M059J (cell line): ENCODE measurements around the gene GTF2A2. TPM values are rescaled to one million over a fixed set of nuclear protein-coding genes. Genes with fewer than 3 reads are reported as not detected.
"Not testable (repeated sequence)": the region's sequence is repeated elsewhere in the genome, so short reads cannot be mapped to it uniquely, and the experiment has no call there.

Source experiments
- DNase-seq: peaks from one replicate; pipeline ENCODE4 v3.0.0-alpha.2; 2012; ENCODE audit warnings: low read depth
- total RNA-seq: library from RNA; depleted of rRNA; stranded (reverse); fragments of >200 nt; shearing (Covaris generic); gene quantifications from 2 replicates; pipeline ENCODE4 v1.2.3, GENCODE V29; 2014

GTF2A2 gene
- total RNA-seq, 1 experiment from 2014 or later, result 80.8 TPM

DNA sequence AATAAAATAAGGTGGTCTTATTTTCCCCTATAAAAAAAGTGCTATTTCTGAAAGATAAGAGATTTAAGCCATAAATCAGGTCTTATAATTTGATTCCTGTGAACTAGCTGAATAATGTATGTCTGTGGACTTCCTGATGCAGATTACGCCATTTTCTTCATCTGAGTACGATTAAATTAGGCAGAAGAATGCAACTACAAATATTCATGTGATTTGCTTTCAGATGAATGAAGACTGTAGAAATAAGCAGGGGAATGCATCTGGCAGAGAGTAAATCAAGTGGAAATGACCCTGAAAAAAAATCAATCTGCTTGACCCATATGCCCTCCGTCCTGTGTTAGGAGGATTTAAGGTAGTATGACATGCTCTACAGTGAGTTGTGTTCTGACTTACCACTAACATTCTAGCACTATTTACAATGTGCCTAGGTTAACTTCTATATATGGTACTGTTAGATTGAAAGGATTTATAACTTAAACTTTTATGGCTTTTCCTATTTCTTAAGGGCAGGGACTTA lies 17.1 kb upstream of the GTF2A2 start:
- no peak for DNase-seq

DNA sequence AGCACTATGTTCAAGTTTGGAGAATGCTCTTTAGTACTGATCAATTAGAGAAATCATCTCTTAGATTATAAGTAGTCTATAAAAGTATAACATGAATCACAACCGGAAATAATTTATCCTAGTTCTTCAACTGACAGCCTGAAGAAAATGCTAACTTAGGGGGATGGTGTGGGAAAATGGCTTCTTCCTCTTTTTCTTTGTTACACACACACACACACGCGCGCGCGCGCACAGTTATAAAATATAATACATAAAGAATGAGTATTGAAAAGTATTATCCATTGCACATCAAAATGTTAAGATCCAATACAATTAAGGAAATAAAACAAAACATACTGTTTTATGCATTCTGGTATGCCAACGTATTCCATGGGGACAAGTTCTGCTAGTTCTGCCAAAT lies 11.2 kb upstream of the GTF2A2 start:
- no peak for DNase-seq

DNA sequence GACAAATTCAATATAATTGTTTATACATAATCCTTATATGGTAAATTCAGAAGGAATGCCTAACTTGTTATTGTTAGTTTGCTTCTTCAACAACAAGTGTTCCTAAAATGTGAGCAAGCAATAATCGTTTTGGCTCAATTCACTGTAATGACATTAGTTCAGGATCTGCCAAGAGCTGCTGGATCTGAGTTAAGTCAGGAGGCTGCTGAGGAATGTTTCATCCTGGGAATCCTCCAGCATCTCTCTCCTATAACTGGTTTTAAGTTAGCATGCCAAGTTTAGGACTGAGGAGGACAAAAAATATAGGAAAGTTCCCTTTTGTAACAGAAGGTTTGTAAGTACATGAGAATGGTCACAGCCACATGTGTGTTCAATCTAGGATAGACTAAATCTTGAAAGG lies 4.9 kb upstream of the GTF2A2 start:
- no peak for DNase-seq

GRCh38 chr15:59659366-59659765 lies 2.1 kb upstream of the GTF2A2 start:
- no peak for DNase-seq

DNA sequence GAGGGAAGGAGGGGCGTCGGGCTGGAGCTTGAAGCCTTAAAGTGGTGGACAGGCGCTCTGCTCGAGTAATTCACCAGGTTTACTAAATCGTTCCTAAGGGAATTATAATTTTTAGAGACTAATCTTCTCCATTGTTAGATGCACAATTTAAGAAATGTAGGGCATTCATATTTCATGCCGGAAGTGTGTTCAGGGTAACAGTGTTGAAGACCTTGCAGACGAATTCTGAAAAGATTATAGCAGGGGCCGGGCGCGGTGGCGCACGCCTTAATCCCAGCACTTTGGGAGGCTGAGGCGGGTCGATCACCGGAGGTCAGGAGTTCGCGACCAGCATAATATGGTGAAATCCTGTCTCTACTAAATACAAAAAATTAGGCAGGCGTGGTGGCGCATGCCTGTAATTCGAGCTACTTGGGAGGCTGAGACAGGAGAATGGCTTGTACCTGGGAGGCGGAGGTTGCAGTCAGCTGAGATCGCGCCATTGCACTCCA lies 365 bp upstream of the GTF2A2 start:
- DNase-seq, result no peak

DNA sequence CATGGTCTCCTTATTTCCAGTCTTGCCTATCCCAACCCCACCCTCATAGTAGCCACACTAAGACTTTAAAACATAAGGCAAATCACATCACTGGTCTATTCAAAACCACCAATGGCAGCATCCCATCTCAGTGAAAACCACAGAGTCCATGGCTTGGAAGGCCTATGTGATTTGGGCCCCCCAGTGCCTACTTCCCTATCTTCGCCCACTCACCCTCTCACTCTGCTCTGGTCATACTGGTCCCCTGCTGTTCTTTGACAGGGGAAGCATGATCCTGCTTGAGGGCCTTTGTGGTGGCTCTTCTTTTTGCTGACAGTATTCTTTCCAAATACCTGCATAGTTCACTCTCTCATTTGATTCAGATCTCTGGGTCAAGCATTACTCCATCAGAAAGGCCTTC lies 3.3 kb downstream of the GTF2A2 start:
- DNase-seq, result no peak

- no peak for DNase-seq
Measured at GRCh38 chr15:59649603-59650002, 7.7 kb downstream of the GTF2A2 start.

DNA sequence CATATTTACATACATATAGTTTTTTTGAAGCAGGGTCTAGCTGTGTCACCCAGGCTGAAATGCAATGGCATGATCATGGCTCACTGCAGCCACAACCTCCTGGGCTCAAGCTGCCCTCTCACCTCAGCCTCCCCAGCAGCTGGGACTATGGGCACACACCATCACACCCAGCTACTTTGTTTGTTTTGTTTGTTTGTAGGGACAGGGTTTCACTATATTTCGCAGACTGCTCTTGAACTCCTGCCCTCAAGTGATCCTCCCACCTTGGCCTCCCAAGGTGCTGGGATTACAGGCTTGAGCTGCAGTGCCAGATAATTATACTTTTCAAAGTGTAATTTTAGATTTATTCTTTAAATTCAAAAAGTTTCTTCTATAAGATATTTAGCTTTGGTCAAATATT lies 10.2 kb downstream of the GTF2A2 start:
- no peak for DNase-seq

GRCh38 chr15:59646277-59646676 lies 11.0 kb downstream of the GTF2A2 start:
- DNase-seq, result no peak

DNA sequence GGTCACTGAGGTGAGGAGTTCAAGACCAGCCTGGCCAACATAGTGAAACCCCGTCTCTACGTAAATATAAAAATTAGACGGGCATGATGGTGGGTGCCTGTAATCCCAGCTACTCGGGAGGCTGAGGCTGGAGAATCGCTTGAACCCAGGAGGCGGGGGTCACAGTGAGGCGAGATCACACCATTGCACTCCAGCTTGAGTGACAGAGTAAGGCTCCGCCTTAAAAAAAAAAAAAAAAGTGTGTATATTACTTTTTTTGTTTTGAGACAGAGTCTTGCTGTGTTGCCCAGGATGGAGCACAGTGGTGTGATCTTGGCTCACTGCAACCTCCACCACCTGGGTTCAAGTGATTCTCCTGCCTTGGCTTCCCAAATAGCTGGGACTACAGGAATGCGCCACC lies 11.5 kb downstream of the GTF2A2 start:
- not testable (repeated sequence) for DNase-seq

DNA sequence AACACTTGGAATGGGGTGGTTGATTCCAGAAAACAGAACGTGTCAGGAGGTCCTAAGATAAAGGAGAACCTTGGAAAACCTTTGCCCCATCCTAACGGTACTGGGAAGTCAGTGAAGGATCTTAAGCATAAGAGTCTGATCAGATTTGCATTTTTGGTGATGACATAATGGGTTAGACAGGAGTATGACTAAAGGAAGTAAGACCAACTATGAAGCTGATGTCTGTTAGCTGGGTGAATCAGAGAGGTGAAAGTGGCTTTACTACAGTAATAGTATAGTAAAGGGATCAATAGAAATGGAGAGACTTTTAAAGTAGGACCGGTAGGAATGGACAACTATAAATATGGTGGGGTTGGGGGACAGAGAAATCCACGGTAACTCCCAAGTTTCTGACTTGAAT lies 12.6 kb downstream of the GTF2A2 start:
- no peak for DNase-seq

DNA sequence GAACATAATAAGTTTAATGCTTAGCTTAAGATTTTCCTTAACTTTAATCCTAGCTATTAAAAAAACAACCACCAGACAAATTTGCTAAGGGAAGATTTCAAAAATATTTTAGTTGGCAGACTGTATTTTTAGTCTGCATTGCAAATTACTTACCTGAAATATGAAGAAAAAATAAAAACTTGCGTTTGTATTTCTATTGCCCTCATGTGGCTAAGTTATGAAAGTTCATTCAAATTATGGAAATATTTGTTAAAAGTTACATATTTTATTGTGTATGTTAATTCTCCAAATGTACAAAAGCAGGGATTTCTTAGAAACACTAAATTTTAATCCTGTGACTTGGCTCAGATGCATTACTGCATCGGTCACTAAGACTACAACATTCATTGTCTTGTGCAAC lies 15.0 kb downstream of the GTF2A2 start:
- DNase-seq, result no peak

DNA sequence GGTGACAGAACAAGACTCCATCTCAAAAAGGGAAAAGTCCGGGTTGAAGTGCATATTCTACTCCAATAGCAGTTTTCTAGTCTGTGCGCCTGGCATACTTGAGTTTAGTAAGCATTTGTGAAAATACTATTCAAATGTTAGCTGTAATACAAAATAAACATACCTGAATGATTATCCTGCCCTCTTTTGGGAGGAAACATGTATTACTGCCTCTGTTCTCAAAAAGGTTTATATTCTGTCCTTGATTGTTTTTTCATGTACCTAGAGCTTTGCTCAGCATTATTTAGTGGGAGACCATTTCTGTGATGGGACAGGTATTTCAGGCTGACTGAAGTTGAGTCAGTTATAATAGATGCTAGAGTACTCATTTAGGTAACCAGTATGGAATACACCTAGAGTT lies 19.8 kb downstream of the GTF2A2 start:
- peak; percentile 15 for DNase-seq

GRCh38 chr15:59636184-59636583 lies 21.1 kb downstream of the GTF2A2 start:
- no peak for DNase-seq

- DNase-seq, result peak; percentile 19
Measured at GRCh38 chr15:59632714-59633113, 24.6 kb downstream of the GTF2A2 start.

GRCh38 chr15:59622289-59622688 lies 35.0 kb downstream of the GTF2A2 start:
- DNase-seq, result peak; percentile 61

DNA sequence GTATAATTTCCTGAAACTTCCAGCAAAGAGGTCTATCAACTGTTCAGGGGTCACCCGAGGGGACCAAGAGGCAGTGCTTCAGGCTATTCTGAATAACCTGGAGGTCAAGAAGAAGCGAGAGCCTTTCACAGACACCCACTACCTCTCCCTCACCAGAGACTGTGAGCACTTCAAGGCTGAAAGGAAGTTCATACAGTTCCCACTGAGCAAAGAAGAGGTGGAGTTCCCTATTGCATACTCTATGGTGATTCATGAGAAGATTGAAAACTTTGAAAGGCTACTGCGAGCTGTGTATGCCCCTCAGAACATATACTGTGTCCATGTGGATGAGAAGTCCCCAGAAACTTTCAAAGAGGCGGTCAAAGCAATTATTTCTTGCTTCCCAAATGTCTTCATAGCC lies 38.9 kb downstream of the GTF2A2 start:
- DNase-seq, result no peak

DNA sequence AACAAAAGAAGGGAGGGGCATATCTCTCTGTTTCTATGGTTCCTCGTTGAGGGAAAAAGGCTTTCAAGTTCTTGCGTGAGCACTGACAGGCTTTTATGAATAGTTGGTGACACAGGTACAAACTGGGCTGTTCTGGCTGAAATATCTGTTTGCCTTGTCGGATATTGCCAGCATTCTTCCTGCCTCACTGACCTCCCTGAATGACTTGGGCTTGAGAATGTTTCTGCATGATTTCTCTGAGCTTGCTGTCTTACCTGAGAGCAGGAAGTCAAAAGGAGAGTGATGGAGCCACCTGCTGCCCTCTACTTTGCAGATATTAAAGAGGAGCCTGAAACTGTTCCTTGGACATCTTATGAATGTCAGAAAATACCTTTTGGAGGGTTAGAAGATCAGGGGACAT lies 40.9 kb downstream of the GTF2A2 start:
- DNase-seq, result no peak

GRCh38 chr15:59615661-59616060 lies 41.7 kb downstream of the GTF2A2 start:
- DNase-seq, result no peak

DNA sequence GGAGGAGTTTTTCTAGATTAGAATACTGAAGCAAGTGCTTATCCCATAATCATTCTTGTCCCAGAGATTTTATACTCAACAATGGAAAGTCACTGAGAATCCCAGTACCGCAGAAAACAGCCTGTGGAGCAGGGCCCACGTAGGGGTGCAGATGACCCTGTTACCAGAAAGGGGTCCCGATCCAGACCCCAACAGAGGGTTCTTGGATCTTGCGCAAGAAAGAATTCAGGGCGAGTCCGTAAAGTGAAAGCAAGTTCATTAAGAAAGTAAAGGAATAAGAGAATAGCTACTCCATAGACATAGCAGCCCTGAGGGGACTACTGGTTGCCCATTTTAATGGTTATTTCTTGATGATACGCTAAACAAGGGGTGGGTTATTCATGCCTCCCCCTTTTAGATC lies 43.2 kb downstream of the GTF2A2 start:
- DNase-seq, result no peak

GRCh38 chr15:59611276-59612260 lies 45.7 kb downstream of the GTF2A2 start, which contains the start of gene GCNT3:
GCNT3 (plus strand) TSS chr15:59611783; CDS start chr15:59618239, 6,456 bp downstream.
- DNase-seq, result peak; percentile 51

- no peak for DNase-seq
Measured at GRCh38 chr15:59609730-59610712, 47.3 kb downstream of the GTF2A2 start.
